Measurements from ENCODE around the gene PFN4. TPM values are rescaled to one million over a fixed set of nuclear protein-coding genes. Genes with fewer than 3 reads are reported as not detected.

PFN4 gene
- total and polyA plus RNA-seq, 2 experiments from 2014 or later: 0.28 TPM; not detected in 1

GRCh38 chr2:24083567-24084385, 39.4 kb downstream of the PFN4 start:
- no peaks in the 10 kb centered on the region for H3K9me2 ChIP-seq (ENCODE audit: insufficient read depth)
- H3K4me3 ChIP-seq: peak overlapping the region; percentile 57
- peaks cover 15% of the 10 kb centered on the region; the same call in 1 of the 2 replicates for H3F3A ChIP-seq (replicated peaks; ENCODE audit: low read depth)
- no peaks in the 10 kb centered on the region for H3K9me3 Mint-ChIP-seq
- peaks cover 4% of the 10 kb centered on the region for H3K79me2 ChIP-seq (replicated peaks; ENCODE audit: insufficient read depth)
- H4K20me1 ChIP-seq (replicated peaks; ENCODE audit: insufficient read depth): no peaks in the 10 kb centered on the region
- peaks cover 12% of the 10 kb centered on the region for H3K36me3 ChIP-seq (ENCODE audit: insufficient read depth)
- no peaks in the 10 kb centered on the region for H3K27me3 ChIP-seq (ENCODE audit: insufficient read depth)
- H3K4me2 ChIP-seq: peak overlapping the region; percentile 74
- peak overlapping the region; percentile 96 for H3K27ac ChIP-seq (ENCODE audit: low read depth)
- H3K27ac Mint-ChIP-seq: peak overlapping the region; percentile 97
- TF ChIP-seq, protein P1, sequence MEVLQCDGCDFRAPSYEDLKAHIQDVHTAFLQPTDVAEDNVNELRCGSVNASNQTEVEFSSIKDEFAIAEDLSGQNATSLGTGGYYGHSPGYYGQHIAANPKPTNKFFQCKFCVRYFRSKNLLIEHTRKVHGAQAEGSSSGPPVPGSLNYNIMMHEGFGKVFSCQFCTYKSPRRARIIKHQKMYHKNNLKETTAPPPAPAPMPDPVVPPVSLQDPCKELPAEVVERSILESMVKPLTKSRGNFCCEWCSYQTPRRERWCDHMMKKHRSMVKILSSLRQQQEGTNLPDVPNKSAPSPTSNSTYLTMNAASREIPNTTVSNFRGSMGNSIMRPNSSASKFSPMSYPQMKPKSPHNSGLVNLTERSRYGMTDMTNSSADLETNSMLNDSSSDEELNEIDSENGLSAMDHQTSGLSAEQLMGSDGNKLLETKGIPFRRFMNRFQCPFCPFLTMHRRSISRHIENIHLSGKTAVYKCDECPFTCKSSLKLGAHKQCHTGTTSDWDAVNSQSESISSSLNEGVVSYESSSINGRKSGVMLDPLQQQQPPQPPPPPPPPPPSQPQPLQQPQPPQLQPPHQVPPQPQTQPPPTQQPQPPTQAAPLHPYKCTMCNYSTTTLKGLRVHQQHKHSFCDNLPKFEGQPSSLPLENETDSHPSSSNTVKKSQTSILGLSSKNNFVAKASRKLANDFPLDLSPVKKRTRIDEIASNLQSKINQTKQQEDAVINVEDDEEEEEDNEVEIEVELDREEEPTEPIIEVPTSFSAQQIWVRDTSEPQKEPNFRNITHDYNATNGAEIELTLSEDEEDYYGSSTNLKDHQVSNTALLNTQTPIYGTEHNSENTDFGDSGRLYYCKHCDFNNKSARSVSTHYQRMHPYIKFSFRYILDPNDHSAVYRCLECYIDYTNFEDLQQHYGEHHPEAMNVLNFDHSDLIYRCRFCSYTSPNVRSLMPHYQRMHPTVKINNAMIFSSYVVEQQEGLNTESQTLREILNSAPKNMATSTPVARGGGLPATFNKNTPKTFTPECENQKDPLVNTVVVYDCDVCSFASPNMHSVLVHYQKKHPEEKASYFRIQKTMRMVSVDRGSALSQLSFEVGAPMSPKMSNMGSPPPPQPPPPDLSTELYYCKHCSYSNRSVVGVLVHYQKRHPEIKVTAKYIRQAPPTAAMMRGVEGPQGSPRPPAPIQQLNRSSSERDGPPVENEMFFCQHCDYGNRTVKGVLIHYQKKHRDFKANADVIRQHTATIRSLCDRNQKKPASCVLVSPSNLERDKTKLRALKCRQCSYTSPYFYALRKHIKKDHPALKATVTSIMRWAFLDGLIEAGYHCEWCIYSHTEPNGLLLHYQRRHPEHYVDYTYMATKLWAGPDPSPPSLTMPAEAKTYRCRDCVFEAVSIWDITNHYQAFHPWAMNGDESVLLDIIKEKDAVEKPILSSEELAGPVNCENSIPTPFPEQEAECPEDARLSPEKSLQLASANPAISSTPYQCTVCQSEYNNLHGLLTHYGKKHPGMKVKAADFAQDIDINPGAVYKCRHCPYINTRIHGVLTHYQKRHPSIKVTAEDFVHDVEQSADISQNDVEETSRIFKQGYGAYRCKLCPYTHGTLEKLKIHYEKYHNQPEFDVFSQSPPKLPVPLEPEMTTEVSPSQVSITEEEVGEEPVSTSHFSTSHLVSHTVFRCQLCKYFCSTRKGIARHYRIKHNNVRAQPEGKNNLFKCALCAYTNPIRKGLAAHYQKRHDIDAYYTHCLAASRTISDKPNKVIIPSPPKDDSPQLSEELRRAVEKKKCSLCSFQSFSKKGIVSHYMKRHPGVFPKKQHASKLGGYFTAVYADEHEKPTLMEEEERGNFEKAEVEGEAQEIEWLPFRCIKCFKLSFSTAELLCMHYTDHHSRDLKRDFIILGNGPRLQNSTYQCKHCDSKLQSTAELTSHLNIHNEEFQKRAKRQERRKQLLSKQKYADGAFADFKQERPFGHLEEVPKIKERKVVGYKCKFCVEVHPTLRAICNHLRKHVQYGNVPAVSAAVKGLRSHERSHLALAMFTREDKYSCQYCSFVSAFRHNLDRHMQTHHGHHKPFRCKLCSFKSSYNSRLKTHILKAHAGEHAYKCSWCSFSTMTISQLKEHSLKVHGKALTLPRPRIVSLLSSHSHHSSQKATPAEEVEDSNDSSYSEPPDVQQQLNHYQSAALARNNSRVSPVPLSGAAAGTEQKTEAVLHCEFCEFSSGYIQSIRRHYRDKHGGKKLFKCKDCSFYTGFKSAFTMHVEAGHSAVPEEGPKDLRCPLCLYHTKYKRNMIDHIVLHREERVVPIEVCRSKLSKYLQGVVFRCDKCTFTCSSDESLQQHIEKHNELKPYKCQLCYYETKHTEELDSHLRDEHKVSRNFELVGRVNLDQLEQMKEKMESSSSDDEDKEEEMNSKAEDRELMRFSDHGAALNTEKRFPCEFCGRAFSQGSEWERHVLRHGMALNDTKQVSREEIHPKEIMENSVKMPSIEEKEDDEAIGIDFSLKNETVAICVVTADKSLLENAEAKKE (CRISPR knock-in tag; IDR thresholded peaks at IDR 0.05): no peak
- peak; percentile 61 for TF ChIP-seq POLR2AphosphoS5 (IDR thresholded peaks at IDR 0.05; ENCODE audit: low read depth)
- TF ChIP-seq REST (IDR thresholded peaks at IDR 0.05; ENCODE audit: unreplicated experiment): no peak
- TF ChIP-seq CTCF (conservative IDR thresholded peaks at IDR 0.05; ENCODE audit: low read depth in 2 of 2): peak in 1 of 2 experiments; percentile 15; a peak in 1 of 4 replicates
- peaks cover 11% of the 10 kb centered on the region for H3K4me1 ChIP-seq (ENCODE audit: insufficient read depth)
- H3K27me3 Mint-ChIP-seq (ENCODE audit: insufficient read depth, low read depth, poor library complexity): peaks cover 10% of the 10 kb centered on the region
- H2AFZ ChIP-seq: peak overlapping the region; percentile 20; the same call in 1 of the 2 replicates
- peak; percentile 93 for DNase-seq (ENCODE audit: low spot score)
- peak overlapping the region; percentile 86 for H3K4me3 Mint-ChIP-seq
- peak; percentile 79 for ATAC-seq
- H3K4me1 Mint-ChIP-seq: peaks cover 19% of the 10 kb centered on the region
- peaks cover 49% of the 10 kb centered on the region for H3K36me3 Mint-ChIP-seq (ENCODE audit: low read depth)

Data from GM23338 (cell line).